Fibroblast of gingiva (primary cell): ENCODE data around the gene SLC25A45.
"Not testable (repeated sequence)": the region's sequence is repeated elsewhere in the genome, so short reads cannot be mapped to it uniquely, and the experiment has no call there.

ENCODE experiments used
- DNase-seq: peaks from one replicate; pipeline ENCODE4 v3.0.0-alpha.2; 2011; ENCODE audit warnings: low read depth

SLC25A45 gene

DNA sequence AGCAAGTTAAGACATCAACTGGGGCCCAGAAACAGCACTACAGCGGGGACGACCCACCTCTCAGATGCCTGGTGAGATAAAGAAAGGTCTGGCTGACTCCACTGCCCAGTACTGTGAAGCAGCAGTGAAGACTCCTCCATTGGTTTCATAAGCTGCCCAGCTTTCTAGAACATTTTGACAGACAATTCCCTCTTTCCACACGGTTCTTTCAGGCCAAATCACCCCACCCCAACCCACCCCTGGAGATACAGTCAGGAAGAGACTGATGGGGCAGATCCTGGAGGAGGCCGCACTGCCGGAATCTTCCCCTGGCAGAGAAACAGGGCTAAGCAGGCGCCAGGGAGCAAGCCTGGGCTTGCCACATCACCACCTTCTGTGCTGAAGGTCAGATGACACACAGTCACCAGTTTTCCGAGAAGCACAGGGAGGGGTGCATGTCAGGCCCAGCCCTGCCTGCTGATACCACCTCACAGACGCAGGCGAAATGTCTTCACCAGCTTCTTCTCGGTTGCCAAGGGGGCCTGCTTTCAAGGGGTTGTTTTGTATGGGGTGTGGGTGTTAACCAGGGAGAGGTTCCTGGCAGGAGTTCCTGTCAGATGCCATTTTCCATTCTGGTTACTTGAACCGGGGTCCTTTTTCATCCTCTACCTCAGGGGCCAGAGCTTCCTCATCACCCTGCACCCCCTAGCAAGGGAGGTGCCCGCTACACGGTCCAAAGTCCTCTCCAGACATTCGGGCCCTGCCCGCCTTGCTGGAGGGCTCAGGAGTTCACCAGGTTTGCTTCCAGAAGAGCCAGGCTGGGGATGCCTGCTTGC lies 38.7 kb upstream of the SLC25A45 start:
- peak; percentile 100 for DNase-seq

GRCh38 chr11:65420506-65420905 lies 38.1 kb upstream of the SLC25A45 start:
- no peak for DNase-seq

GRCh38 chr11:65419772-65420481 lies 37.5 kb upstream of the SLC25A45 start:
- DNase-seq, result peak; percentile 99

GRCh38 chr11:65419460-65419771 lies 37.0 kb upstream of the SLC25A45 start:
- no peak for DNase-seq

DNA sequence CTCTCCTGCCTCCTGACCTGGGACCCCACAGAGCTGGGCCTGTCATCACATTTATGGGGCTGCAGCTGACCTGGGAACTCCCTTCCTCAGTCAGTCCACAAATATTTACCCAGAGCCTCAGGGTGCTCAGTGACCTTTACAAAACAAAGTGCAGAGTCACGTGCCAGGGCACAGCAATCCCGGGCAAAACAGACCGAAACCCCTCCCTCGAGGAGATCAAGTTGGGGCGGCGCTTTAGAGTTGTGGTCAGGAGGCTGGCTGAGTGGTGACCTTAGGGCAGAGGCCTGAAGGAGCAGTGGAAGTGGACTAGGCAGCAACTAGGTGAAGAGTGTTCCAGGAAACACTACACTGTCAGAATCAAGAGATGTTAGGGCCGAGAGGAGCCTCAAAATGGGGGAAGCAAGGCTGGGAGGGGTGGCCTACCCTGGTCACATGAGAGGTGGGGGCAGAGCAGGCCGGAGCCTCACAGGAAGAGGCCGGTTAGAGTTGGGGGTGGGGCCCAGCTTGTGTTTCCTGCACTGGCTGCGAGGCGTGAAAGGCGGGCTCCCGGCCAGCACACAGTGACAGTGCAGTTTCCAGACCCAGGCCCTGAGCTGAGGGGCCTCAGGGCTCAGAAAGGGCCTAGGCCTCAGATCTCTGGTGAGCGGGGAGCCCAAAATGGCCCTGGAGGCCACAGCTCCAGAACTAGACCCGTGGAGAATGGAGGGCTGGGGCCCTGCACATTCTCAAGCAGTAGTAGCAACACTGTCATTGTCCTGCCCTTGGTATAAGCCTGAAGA lies 36.4 kb upstream of the SLC25A45 start:
- DNase-seq, result peak; percentile 99

DNA sequence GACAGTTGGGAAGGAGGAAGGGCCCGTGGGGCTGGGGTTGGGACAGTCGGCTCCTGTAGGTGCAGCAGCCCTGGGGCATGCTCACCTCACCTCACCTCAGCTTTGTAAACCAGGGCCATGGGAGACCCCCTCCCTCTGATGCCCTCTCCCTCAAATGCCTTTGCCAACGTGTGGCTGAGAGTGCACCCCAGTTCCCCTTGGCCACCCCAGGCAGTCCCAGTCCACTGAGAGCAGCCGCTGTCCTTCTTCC lies 35.9 kb upstream of the SLC25A45 start:
- no peak for DNase-seq

GRCh38 chr11:65417702-65418430 lies 35.4 kb upstream of the SLC25A45 start:
- peak; percentile 42 for DNase-seq

DNA sequence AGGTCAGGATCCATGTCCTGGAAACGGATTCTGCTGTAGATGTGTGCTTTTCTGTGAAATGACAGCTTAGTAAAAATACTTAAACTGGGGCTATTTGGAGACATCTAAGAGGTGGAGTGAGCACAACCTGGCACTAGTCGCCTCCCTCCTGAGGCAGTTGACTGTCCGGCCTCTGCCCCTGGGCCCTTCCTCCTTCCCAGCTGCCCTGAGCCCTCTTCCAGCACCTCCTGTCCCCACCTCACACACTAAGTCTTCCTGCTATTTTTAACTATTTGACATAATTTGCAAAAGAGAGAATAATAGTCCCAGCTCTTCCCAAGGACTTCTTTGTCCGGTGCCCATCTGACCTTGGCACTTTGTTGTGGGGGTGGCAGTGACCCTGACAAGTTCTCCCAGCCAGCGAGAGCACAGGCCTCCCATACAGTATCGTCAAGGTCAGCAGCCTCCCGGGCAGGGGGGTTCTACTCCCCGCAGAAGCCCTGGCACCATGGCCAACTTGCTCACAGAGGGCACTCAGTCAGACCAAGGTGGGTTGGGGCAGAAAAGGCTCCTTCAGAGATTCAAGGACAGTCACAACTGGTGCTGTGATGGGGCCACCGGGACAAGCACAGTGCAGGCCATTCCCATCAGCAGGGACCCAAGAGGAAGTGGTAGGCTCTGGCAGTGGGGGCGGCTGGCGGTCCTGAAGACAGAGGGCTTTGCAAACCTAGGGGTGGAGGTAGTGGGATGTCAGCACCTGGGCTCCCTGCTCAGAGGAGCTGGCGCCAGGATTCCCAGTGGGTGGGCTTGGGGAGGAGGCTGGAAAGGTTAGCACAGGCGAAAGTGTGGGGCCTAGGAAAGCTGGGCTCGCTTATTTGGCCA lies 34.6 kb upstream of the SLC25A45 start:
- DNase-seq, result peak; percentile 27

- DNase-seq, result peak; percentile 77
Observed at GRCh38 chr11:65416341-65416824, 33.9 kb upstream of the SLC25A45 start.

- DNase-seq, result no peak
Observed at GRCh38 chr11:65415499-65416340, 33.3 kb upstream of the SLC25A45 start.

- DNase-seq, result peak; percentile 63
Observed at GRCh38 chr11:65414776-65415498, 32.5 kb upstream of the SLC25A45 start.

DNA sequence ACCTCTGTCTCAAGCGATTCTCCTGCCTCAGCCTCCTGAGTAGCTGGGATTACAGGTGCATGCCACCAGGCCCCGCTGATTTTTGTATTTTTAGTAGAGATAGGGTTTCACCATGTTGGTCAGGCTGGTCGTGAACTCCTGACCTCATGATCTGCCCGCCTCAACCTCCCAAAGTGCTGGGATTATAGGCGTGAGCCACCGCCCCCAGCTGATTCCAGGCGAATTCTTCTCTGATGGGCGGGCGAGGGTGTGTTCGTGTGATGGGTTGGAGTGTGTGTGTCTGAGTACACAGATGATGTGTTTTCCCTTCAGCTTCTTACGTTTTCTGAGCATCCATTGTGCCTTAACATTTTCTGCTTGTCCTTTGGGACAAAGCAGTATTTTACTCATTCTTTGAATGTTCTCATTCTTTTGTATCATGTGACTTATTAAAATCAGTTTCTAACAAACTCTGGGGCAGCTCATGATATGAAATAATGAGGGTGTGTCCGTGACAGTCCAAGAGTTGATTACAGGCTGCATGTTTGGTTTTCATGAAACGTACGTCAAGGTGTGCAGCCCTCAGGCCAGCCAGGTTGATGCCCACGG lies 30.7 kb upstream of the SLC25A45 start:
- DNase-seq, result not testable (repeated sequence)

DNA sequence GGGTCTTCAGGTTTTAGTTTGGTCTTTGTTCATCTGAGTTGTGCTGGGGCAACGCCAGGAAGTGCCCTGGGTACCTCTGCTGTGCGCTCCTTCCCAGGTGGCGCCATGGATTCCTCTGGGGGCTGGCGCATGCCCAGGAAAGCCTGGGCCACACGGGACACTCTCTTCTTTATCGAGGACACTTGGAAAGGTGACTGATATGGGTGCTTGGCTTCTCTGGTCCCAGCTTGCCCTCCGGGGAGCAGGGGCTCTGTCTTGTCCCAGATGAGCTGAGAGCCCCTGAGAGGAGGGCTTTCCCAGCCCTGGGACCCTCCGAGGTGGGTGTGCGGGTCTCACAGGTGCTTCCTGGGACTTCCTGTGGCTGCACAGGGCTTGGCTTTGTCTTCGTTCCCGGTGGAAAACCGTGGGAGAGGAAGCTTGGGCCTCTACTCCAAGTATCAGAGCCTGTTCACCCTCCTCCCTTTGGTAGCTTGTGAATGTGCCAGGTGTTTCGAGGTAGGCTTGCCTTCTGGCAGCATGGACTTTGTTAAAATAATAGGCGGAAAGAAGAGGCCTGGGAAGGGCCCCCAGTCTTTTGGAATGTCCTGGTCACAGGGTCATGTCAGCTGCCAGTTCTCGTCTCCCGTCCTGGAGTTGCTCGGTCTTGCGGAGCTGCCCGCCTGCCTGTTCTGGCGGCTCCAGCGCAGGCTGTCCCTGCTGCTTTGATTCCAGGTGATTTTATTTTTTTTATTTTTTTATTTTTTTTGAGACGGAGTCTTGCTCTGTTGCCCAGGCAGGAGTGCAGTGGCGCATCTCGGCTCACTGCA lies 30.0 kb upstream of the SLC25A45 start:
- DNase-seq, result no peak

DNA sequence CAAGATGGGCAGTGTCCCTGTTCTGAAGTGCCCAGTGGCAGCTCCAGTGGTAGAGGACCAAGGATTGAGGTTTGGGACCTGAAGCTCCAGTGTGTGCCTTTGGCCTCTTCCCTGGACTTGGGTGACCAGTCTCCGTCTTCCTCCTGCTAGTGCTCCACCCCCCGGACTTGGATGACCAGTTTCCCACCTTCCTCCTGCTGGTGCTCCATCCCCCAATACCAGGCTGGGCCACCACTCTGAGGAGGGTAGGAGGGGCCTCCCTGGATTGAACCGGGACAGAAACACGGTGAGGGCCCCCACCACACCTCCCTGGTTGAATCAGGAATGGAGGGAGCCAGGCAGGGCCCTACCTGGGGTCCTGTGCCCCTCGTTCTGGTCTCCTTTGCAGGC lies 29.2 kb upstream of the SLC25A45 start:
- no peak for DNase-seq

- no peak for DNase-seq
Observed at GRCh38 chr11:65410936-65411680, 28.7 kb upstream of the SLC25A45 start.

- no peak for DNase-seq
Observed at GRCh38 chr11:65404638-65405339, 22.3 kb upstream of the SLC25A45 start.

- DNase-seq, result no peak
Observed at GRCh38 chr11:65404210-65404609, 21.8 kb upstream of the SLC25A45 start.
